WTC11 (cell line): ENCODE data around the gene CLPTM1.

Experiments
- NR1H2 ChIP-seq: sonication (generic); formaldehyde crosslinking; IDR thresholded peaks from 2 replicates; pipeline ENCODE4 v1.9.0; 2021; ENCODE audit warnings: mild to moderate bottlenecking, moderate library complexity, missing genetic modification reagents
- TF ChIP-seq, protein P1 (sequence below): fragments of 200-600 bp; IDR thresholded peaks from 2 replicates; pipeline ENCODE4 v1.8.0; 2022; ENCODE audit warnings: antibody characterized with exemption

DNA sequence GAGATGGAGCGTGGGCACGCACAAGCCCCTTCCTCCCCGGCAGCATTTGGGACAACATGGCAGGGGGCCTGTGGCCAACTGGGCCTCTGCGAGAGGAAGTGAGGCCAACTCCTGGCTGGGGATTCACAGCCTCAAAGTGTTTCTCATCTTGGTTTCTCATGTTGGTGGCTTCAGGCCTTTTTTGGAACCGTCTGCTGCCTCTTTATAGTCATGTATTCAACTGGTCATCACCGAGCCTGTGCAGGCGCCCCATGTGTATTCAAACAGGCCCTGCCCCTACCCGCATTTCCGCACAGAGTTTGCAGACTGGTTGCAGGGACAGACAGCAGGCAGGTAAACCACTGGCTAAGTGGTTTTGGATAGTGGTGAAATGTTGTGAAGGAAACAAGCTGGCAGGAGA lies 28.8 kb downstream of the CLPTM1 start:
- TF ChIP-seq NR1H2 (CRISPR knock-in tag) = no peak
- TF ChIP-seq, protein P1, sequence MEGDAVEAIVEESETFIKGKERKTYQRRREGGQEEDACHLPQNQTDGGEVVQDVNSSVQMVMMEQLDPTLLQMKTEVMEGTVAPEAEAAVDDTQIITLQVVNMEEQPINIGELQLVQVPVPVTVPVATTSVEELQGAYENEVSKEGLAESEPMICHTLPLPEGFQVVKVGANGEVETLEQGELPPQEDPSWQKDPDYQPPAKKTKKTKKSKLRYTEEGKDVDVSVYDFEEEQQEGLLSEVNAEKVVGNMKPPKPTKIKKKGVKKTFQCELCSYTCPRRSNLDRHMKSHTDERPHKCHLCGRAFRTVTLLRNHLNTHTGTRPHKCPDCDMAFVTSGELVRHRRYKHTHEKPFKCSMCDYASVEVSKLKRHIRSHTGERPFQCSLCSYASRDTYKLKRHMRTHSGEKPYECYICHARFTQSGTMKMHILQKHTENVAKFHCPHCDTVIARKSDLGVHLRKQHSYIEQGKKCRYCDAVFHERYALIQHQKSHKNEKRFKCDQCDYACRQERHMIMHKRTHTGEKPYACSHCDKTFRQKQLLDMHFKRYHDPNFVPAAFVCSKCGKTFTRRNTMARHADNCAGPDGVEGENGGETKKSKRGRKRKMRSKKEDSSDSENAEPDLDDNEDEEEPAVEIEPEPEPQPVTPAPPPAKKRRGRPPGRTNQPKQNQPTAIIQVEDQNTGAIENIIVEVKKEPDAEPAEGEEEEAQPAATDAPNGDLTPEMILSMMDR = no peak
